Keratinocyte (primary cell): ENCODE measurements around the gene XK.

ENCODE experiments used
- EZH2 ChIP-seq: IDR thresholded peaks from one replicate; pipeline ENCODE4 v1.6.1; 2012; ENCODE audit warnings: inconsistent platforms, mild to moderate bottlenecking, low read length, moderate library complexity
- TF ChIP-seq, protein P1 (sequence below), 3 experiments: IDR thresholded peaks in 1 of 3; conservative IDR thresholded peaks in 1 of 3; optimal IDR thresholded peaks in 1 of 3; 2 replicates in 2 of 3; 3 replicates in 1 of 3; pipeline versions ENCODE3 to v1.5.1; 2011; ENCODE audit warnings: low read length in 3 of 3, mild to moderate bottlenecking in 3 of 3, moderate library complexity in 2 of 3, control low read depth in 1 of 3, inconsistent platforms in 1 of 3; ENCODE audit not compliant: insufficient read depth in 2 of 3; ENCODE audit errors: extremely low read depth in 1 of 3

- TF ChIP-seq, protein P1, sequence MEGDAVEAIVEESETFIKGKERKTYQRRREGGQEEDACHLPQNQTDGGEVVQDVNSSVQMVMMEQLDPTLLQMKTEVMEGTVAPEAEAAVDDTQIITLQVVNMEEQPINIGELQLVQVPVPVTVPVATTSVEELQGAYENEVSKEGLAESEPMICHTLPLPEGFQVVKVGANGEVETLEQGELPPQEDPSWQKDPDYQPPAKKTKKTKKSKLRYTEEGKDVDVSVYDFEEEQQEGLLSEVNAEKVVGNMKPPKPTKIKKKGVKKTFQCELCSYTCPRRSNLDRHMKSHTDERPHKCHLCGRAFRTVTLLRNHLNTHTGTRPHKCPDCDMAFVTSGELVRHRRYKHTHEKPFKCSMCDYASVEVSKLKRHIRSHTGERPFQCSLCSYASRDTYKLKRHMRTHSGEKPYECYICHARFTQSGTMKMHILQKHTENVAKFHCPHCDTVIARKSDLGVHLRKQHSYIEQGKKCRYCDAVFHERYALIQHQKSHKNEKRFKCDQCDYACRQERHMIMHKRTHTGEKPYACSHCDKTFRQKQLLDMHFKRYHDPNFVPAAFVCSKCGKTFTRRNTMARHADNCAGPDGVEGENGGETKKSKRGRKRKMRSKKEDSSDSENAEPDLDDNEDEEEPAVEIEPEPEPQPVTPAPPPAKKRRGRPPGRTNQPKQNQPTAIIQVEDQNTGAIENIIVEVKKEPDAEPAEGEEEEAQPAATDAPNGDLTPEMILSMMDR (optimal IDR thresholded peaks at IDR 0.05 in 1 of 3, IDR thresholded peaks at IDR 0.05 in 1 of 3, conservative IDR thresholded peaks at IDR 0.05 in 1 of 3; ENCODE audit: extremely low read depth in 1 of 3, insufficient read depth in 2 of 3, low read length in 3 of 3): no peak
- TF ChIP-seq EZH2: no peak
These were observed 5.7 kb upstream of the XK start for GRCh38 chrX:37679888-37680287.
